GM12878 (cell line): Measurements from ENCODE around the gene ARHGAP26. TPM values are rescaled to one million over a fixed set of nuclear protein-coding genes. Genes with fewer than 3 reads are reported as not detected.

Experiments used
- ATAC-seq: fragments of 200-7000 bp; cut with Tn5 transposase; 3 replicates; pipeline ENCODE4 v1.9.1; 2020; ENCODE audit warnings: mild to moderate bottlenecking, moderate library complexity
- BruUV-seq: library from RNA; stranded (reverse); fragments of 400-500 nt; replicated peaks from 2 replicates; lab custom pipeline; 2021; lab: Mats Ljungman, UMichigan
- CTCF ChIA-PET: fragments of 300-600 bp; sonication (Branson Sonifier 250); formaldehyde crosslinking; extraction: SDS; loops from one replicate; lab custom pipeline; 2021; ENCODE audit warnings: inconsistent platforms; lab: Yijun Ruan, JAX
- POLR2A ChIA-PET: fragments of 350-600 bp; formaldehyde crosslinking; extraction: SDS; loops from one replicate; lab custom pipeline; 2021; ENCODE audit warnings: inconsistent platforms; lab: Charles Lee
- RAD21 ChIA-PET: fragments of 300-600 bp; sonication (Branson Sonifier 250); formaldehyde crosslinking; loops from one replicate; lab custom pipeline; 2023; ENCODE audit warnings: antibody characterized with exemption; ENCODE audit not compliant: unreplicated experiment; lab: Charles Lee
- SMC1A ChIA-PET: fragments of 300-600 bp; sonication (Branson Sonifier 250); formaldehyde crosslinking; loops from one replicate; lab custom pipeline; 2023; ENCODE audit not compliant: unreplicated experiment, uncharacterized antibody; lab: Charles Lee
- DNase-seq: peaks from one replicate; pipeline ENCODE4 v3.0.0-alpha.2; 2011; ENCODE audit warnings: low read depth, low spot score
- FAIRE-seq: peaks from 3 replicates; lab custom pipeline; 2011; peaks lifted over from hg19 to GRCh38; lab: Jason Lieb, UNC
- H2AFZ ChIP-seq: 2 replicates; pipeline ENCODE4 v1.6.0; 2011; ENCODE audit warnings: low read depth, low read length, control low read depth; ENCODE audit not compliant: control insufficient read depth
- H3K27ac ChIP-seq: 2 replicates; pipeline ENCODE4 v1.5.1; 2011; ENCODE audit warnings: control low read depth; ENCODE audit not compliant: control insufficient read depth, insufficient read depth
- H3K27me3 ChIP-seq, 2 experiments: replicated peaks in 1 of 2; 2 replicates each; pipeline versions ENCODE4 v1.6.0 to v1.6.1; 2011; ENCODE audit warnings: low read length in 1 of 2; ENCODE audit not compliant: control insufficient read depth in 2 of 2, insufficient read depth in 2 of 2
- H3K36me3 ChIP-seq, 2 experiments: 2 replicates each; pipeline ENCODE4 v1.5.1; 2011; ENCODE audit warnings: low read length in 1 of 2; ENCODE audit not compliant: control insufficient read depth in 2 of 2, insufficient read depth in 2 of 2
- H3K4me1 ChIP-seq: 2 replicates; pipeline ENCODE4 v1.6.1; 2011; ENCODE audit warnings: mild to moderate bottlenecking, low read length, moderate library complexity, mixed read lengths; ENCODE audit not compliant: control insufficient read depth, insufficient read depth
- H3K4me2 ChIP-seq: 2 replicates; pipeline ENCODE4 v1.6.0; 2011; ENCODE audit warnings: control low read depth; ENCODE audit not compliant: control insufficient read depth, insufficient read depth
- H3K4me3 ChIP-seq: fragments of 200-600 bp; sonication (generic); 2 replicates; pipeline ENCODE4 v1.5.1; 2016
- H3K79me2 ChIP-seq: 2 replicates; pipeline ENCODE4 v1.6.0; 2011; ENCODE audit warnings: low read length; ENCODE audit not compliant: control insufficient read depth, insufficient read depth
- H3K9ac ChIP-seq: 2 replicates; pipeline ENCODE4 v1.8.0; 2011; ENCODE audit warnings: low read length, control low read depth, mixed read lengths; ENCODE audit not compliant: control insufficient read depth, insufficient read depth
- H3K9me3 ChIP-seq: replicated peaks from 3 replicates; pipeline ENCODE4 v1.5.1; 2011; ENCODE audit warnings: mild to moderate bottlenecking, low read length; ENCODE audit not compliant: control insufficient read depth, insufficient read depth
- H4K20me1 ChIP-seq: 2 replicates; pipeline ENCODE4 v1.6.0; 2011; ENCODE audit not compliant: control insufficient read depth, insufficient read depth
- BRCA1 ChIP-seq: IDR thresholded peaks from 2 replicates; pipeline ENCODE4 v1.6.1; 2011; ENCODE audit warnings: low read depth, low read length, improper control_type of control experiment
- CHD4 ChIP-seq: fragments of 200-600 bp; sonication (generic); IDR thresholded peaks from 2 replicates; pipeline ENCODE4 v1.6.1; 2016; ENCODE audit warnings: mild to moderate bottlenecking
- E4F1 ChIP-seq: fragments of 450-650 bp; IDR thresholded peaks from 2 replicates; pipeline ENCODE4 v1.6.1; 2018; ENCODE audit warnings: borderline replicate concordance, mild to moderate bottlenecking; ENCODE audit not compliant: partially characterized antibody
- HDGF ChIP-seq: fragments of 450-650 bp; IDR thresholded peaks from 2 replicates; pipeline ENCODE4 v1.6.1; 2016; ENCODE audit warnings: antibody characterized with exemption
- IKZF2 ChIP-seq, 2 experiments: fragments of 450-650 bp; IDR thresholded peaks; 2 replicates each; pipeline ENCODE4 v1.6.1; 2017; ENCODE audit warnings: mild to moderate bottlenecking in 2 of 2, moderate library complexity in 2 of 2
- NFYB ChIP-seq: IDR thresholded peaks from 2 replicates; pipeline ENCODE4 v1.6.1; 2011; ENCODE audit warnings: low read depth, mild to moderate bottlenecking, low read length, improper control_type of control experiment, moderate library complexity; ENCODE audit not compliant: insufficient read depth
- NKRF ChIP-seq: fragments of 450-650 bp; conservative IDR thresholded peaks from 2 replicates; pipeline ENCODE4 v1.6.1; 2017; ENCODE audit warnings: mild to moderate bottlenecking, moderate library complexity
- RAD51 ChIP-seq: fragments of 450-650 bp; IDR thresholded peaks from 2 replicates; pipeline ENCODE4 v1.6.1; 2016; ENCODE audit warnings: moderate library complexity, mild to moderate bottlenecking, inconsistent platforms
- TCF7 ChIP-seq: IDR thresholded peaks from 2 replicates; pipeline ENCODE4 v1.6.1; 2014; ENCODE audit warnings: antibody characterized with exemption, borderline replicate concordance
- ZBTB4 ChIP-seq: fragments of 450-650 bp; formaldehyde crosslinking; IDR thresholded peaks from 2 replicates; pipeline ENCODE4 v1.4.0; 2022; ENCODE audit warnings: mild to moderate bottlenecking, moderate library complexity
- ZNF217 ChIP-seq: fragments of 450-650 bp; IDR thresholded peaks from 2 replicates; pipeline ENCODE4 v1.6.1; 2017; ENCODE audit warnings: antibody characterized with exemption, mild to moderate bottlenecking
- WGBS: methylation state at CpG from one replicate; pipeline ENCODE4 v1.1.6; 2016; ENCODE audit warnings: low lambda C conversion rate; ENCODE audit not compliant: insufficient replicate concordance, insufficient coverage; ENCODE audit errors: missing lambda C conversion rate; 5-methylcytosine and 5-hydroxymethylcytosine counted together
- in situ Hi-C: fragments of 300-500 bp; cut with MboI; formaldehyde crosslinking; loops from 9 replicates; pipeline ENCODE4 v1.14.3; 2018; ENCODE audit warnings: mixed read lengths
- intact Hi-C: fragments of 100-400 bp; cut with micrococcal nuclease; formaldehyde crosslinking; loops from one replicate; pipeline ENCODE4 v1.14.2; 2022; ENCODE audit not compliant: unreplicated experiment
- polyA plus RNA-seq, 11 experiments: library from polyadenylated mRNA; depleted of rRNA in 4 of 11; unstranded in 6 of 11; stranded (reverse) in 5 of 11; fragments of >200 nt; fragmentation: Nextera tagmentation in 4 of 11; fragmentation: Illumina TruSeq in 1 of 11; extraction: Ambion mirVana in 4 of 11; extraction: Trizol in 1 of 11; gene quantifications; 1 replicate in 1 of 11; 2 replicates in 10 of 11; pipeline versions ENCODE4 v1.2.1 to v1.2.3, GENCODE V29; 2011 to 2016; ENCODE audit warnings: inconsistent platforms in 2 of 11, missing spikeins in 2 of 11, low read depth in 1 of 11
- total RNA-seq, 4 experiments: library from RNA; depleted of rRNA in 3 of 4; stranded (reverse); fragments of >200 nt in 3 of 4; fragmentation: Illumina TruSeq in 1 of 4; extraction: Trizol in 1 of 4; gene quantifications; 2 replicates each; pipeline versions ENCODE4 v1.2.1 to v1.2.3, GENCODE V29; 2013 to 2021

The ARHGAP26 gene
- total and polyA plus RNA-seq, 10 of the 15 experiments (the other 5 are each of a cell fraction or from before 2014, with no cell fraction given), result 9.4 to 41.5 (median 19.3) TPM

GRCh38 chr5:142962174-142962533 is 192.0 kb downstream of the ARHGAP26 start:
- FAIRE-seq, result no peak
- no peak for TF ChIP-seq ZNF217
- TF ChIP-seq HDGF, result no peak
- no peak for TF ChIP-seq ZBTB4 (CRISPR knock-in tag)
- no peak for TF ChIP-seq CHD4
- TF ChIP-seq IKZF2 (IDR thresholded peaks at IDR 0.05), result no peak
- no peak for TF ChIP-seq NFYB
- no peak for TF ChIP-seq RAD51
- TF ChIP-seq BRCA1, result no peak
- TF ChIP-seq TCF7, result no peak
- TF ChIP-seq E4F1, result no peak
- TF ChIP-seq NKRF, result no peak

More at GRCh38 chr5:142962174-142962533, 192.0 kb downstream of the ARHGAP26 start:
- ATAC-seq, result no peak
- Histone ChIP-seq H3K79me2 (no peaks in the 10 kb centered on the region), H3K4me1 (peaks cover 5% of the 10 kb centered on the region; the same call in 1 of the 2 replicates), H3K9ac (no peak overlapping the region), H3K27ac (no peak overlapping the region), H2AFZ (no peak overlapping the region), H3K4me2 (no peak overlapping the region), H3K9me3 (no peaks in the 10 kb centered on the region), H4K20me1 (no peaks in the 10 kb centered on the region), H3K36me3 (no peaks in the 10 kb centered on the region), H3K4me3 (no peak overlapping the region), H3K27me3 (no peaks in the 10 kb centered on the region)
- SMC1A ChIA-PET, result interaction anchor here (0.9 to 1.0 kb wide), 3 partner anchors 36 to 355 kb away, joined by 3 to 4 read pairs (median 4); no protein-coding TSS in a partner anchor
- intact Hi-C loops (no loop called here), in situ Hi-C loops (no loop called here)
- RAD21 ChIA-PET, result no interaction called here
- DNase-seq, result no peak
- WGBS, result 76% methylated on average over 1 of the region's 1 CpG
- BruUV-seq, result no TSS peak
- CTCF ChIA-PET, result interaction anchor here (0.8 to 5.3 kb wide), 4 partner anchors 12 to 47 kb away, joined by 3 to 37 read pairs (median 4); no protein-coding TSS in a partner anchor
- POLR2A ChIA-PET, result no interaction called here
